Neural progenitor cell (in vitro differentiated cells): ENCODE results near the gene PHF14. TPM values are rescaled to one million over a fixed set of nuclear protein-coding genes. Genes with fewer than 3 reads are reported as not detected.

Experiments
- DNase-seq: peaks from one replicate; pipeline ENCODE4 v3.0.0-alpha.2; 2016; ENCODE audit warnings: low spot score
- H2AFZ ChIP-seq: fragments of 200-600 bp; sonication (generic); replicated peaks from 2 replicates; pipeline ENCODE4 v1.6.1; 2016; ENCODE audit warnings: antibody characterized with exemption
- H3F3A ChIP-seq: fragments of 200-600 bp; sonication (generic); 2 replicates; pipeline ENCODE4 v1.6.1; 2016; ENCODE audit warnings: antibody characterized with exemption, low read depth
- H3K27ac ChIP-seq: fragments of 200-600 bp; sonication (generic); 2 replicates; pipeline ENCODE4 v1.5.1; 2016; ENCODE audit warnings: mild to moderate bottlenecking
- H3K27me3 ChIP-seq: fragments of 200-600 bp; sonication (generic); 2 replicates; pipeline ENCODE4 v1.6.1; 2016; ENCODE audit warnings: mild to moderate bottlenecking, moderate library complexity
- H3K36me3 ChIP-seq: fragments of 200-600 bp; sonication (generic); 2 replicates; pipeline ENCODE4 v1.5.1; 2016
- H3K4me1 ChIP-seq: fragments of 200-600 bp; sonication (generic); 2 replicates; pipeline ENCODE4 v1.6.1; 2016; ENCODE audit warnings: mixed run types
- H3K4me2 ChIP-seq: fragments of 200-600 bp; sonication (generic); 2 replicates; pipeline ENCODE4 v1.6.1; 2016
- H3K4me3 ChIP-seq: fragments of 200-600 bp; sonication (generic); 2 replicates; pipeline ENCODE4 v1.5.1; 2016
- H3K79me2 ChIP-seq: fragments of 200-600 bp; sonication (generic); 2 replicates; pipeline ENCODE4 v1.6.1; 2016; ENCODE audit warnings: low read depth
- H3K9ac ChIP-seq: fragments of 200-600 bp; sonication (generic); 2 replicates; pipeline ENCODE4 v1.6.1; 2016
- H3K9me3 ChIP-seq: fragments of 200-600 bp; sonication (generic); 2 replicates; pipeline ENCODE4 v1.5.1; 2016; ENCODE audit warnings: low read depth
- H4K20me1 ChIP-seq: fragments of 200-600 bp; sonication (generic); 2 replicates; pipeline ENCODE4 v1.6.1; 2016; ENCODE audit warnings: low read depth
- H3K27ac Mint-ChIP-seq: 3 replicates; pipeline ENCODE4 v1.8.0; 2021; ENCODE audit warnings: mixed read lengths
- H3K27me3 Mint-ChIP-seq: 2 replicates; pipeline ENCODE4 v1.8.0; 2022; ENCODE audit warnings: low read depth, mild to moderate bottlenecking, inconsistent platforms, moderate library complexity, mixed read lengths; ENCODE audit not compliant: insufficient read depth
- H3K36me3 Mint-ChIP-seq: 3 replicates; pipeline ENCODE4 v1.8.0; 2021; ENCODE audit warnings: mixed read lengths
- H3K4me1 Mint-ChIP-seq: 3 replicates; pipeline ENCODE4 v1.8.0; 2021; ENCODE audit warnings: mixed read lengths
- H3K4me3 Mint-ChIP-seq: 3 replicates; pipeline ENCODE4 v1.8.0; 2021; ENCODE audit warnings: mild to moderate bottlenecking, moderate library complexity, mixed read lengths
- H3K9me3 Mint-ChIP-seq: 3 replicates; pipeline ENCODE4 v1.8.0; 2020; ENCODE audit warnings: mixed read lengths
- EZH2 ChIP-seq: fragments of 200-600 bp; sonication (generic); IDR thresholded peaks from 2 replicates; pipeline ENCODE4 v1.6.1; 2017; ENCODE audit warnings: antibody characterized with exemption, mild to moderate bottlenecking, moderate library complexity
- EZH2phosphoT487 ChIP-seq: fragments of 200-600 bp; sonication (generic); IDR thresholded peaks from 2 replicates; pipeline ENCODE4 v1.6.1; 2017; ENCODE audit warnings: antibody characterized with exemption
- total RNA-seq: library from RNA; depleted of rRNA; stranded (reverse); fragments of >200 nt; gene quantifications from 2 replicates; pipeline ENCODE4 v1.2.3, GENCODE V29; 2015; ENCODE audit warnings: low replicate concordance
- TF ChIP-seq, protein P1 (sequence below): fragments of 200-600 bp; sonication (generic); IDR thresholded peaks from 2 replicates; pipeline ENCODE4 v1.5.1; 2017; ENCODE audit warnings: antibody characterized with exemption, mild to moderate bottlenecking

Gene PHF14
- total RNA-seq, 1 donor from 2014 or later, result 80.4 TPM

DNA sequence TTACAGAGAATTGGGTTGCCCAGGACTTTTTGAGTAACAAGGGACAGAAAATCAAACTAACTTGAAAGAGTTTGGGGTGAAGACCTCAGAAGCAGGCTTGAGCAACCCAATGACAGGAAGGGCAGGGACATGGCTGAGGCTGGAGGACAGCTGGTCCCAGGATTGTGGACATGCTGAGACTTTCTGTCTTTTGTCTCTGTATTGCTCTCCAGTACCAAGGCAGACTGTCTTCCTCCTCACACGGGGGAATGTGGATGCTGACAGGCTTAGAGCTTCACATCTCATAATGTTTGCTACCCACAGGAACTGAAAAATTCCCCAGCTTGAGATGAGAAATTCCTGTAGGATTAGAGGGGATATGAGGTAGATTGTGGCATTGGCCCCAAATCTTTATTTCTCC lies 229.6 kb downstream of the PHF14 start:
- TF ChIP-seq EZH2phosphoT487 (no peak), EZH2 (no peak)
- TF ChIP-seq, protein P1, sequence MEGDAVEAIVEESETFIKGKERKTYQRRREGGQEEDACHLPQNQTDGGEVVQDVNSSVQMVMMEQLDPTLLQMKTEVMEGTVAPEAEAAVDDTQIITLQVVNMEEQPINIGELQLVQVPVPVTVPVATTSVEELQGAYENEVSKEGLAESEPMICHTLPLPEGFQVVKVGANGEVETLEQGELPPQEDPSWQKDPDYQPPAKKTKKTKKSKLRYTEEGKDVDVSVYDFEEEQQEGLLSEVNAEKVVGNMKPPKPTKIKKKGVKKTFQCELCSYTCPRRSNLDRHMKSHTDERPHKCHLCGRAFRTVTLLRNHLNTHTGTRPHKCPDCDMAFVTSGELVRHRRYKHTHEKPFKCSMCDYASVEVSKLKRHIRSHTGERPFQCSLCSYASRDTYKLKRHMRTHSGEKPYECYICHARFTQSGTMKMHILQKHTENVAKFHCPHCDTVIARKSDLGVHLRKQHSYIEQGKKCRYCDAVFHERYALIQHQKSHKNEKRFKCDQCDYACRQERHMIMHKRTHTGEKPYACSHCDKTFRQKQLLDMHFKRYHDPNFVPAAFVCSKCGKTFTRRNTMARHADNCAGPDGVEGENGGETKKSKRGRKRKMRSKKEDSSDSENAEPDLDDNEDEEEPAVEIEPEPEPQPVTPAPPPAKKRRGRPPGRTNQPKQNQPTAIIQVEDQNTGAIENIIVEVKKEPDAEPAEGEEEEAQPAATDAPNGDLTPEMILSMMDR, result no peak
- no peaks in the 10 kb centered on the region for H3K4me1 Mint-ChIP-seq
- no peak overlapping the region for H3K9ac ChIP-seq
- no peak overlapping the region for H3K4me2 ChIP-seq
- H4K20me1 ChIP-seq, result no peaks in the 10 kb centered on the region
- H3K79me2 ChIP-seq, result no peaks in the 10 kb centered on the region
- no peak for DNase-seq
- no peaks in the 10 kb centered on the region for H3K36me3 Mint-ChIP-seq
- no peaks in the 10 kb centered on the region for H3K4me1 ChIP-seq
- H3K9me3 Mint-ChIP-seq, result no peaks in the 10 kb centered on the region
- no peak overlapping the region for H2AFZ ChIP-seq
- no peak overlapping the region for H3K4me3 Mint-ChIP-seq
- no peaks in the 10 kb centered on the region for H3F3A ChIP-seq
- no peaks in the 10 kb centered on the region for H3K27me3 ChIP-seq
- no peaks in the 10 kb centered on the region for H3K36me3 ChIP-seq
- no peak overlapping the region for H3K27ac Mint-ChIP-seq
- no peak overlapping the region for H3K27ac ChIP-seq
- H3K27me3 Mint-ChIP-seq, result no peaks in the 10 kb centered on the region
- H3K9me3 ChIP-seq, result no peaks in the 10 kb centered on the region
- no peak overlapping the region for H3K4me3 ChIP-seq

DNA sequence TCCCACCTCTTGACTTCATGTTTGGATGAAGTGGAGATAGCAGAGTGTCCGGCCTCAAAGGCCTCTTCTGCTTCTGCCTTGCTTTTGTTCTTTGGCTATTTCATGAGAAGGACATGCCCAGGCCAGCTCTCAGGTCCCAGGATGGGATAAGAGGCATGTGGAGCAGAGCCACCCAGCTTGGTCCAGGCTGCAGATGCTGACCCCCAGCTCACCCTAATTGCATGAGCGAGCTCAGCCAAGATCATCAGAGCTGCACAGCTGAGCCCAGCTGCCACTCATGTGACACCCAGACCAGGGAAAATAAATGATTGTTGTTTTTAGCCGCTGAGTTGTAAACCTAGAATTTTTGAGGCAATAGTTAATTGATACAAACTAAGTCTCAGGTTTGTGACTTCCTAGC lies 230.0 kb downstream of the PHF14 start:
- H4K20me1 ChIP-seq, result no peaks in the 10 kb centered on the region
- H3K4me1 Mint-ChIP-seq, result no peaks in the 10 kb centered on the region
- no peaks in the 10 kb centered on the region for H3K9me3 Mint-ChIP-seq

DNA sequence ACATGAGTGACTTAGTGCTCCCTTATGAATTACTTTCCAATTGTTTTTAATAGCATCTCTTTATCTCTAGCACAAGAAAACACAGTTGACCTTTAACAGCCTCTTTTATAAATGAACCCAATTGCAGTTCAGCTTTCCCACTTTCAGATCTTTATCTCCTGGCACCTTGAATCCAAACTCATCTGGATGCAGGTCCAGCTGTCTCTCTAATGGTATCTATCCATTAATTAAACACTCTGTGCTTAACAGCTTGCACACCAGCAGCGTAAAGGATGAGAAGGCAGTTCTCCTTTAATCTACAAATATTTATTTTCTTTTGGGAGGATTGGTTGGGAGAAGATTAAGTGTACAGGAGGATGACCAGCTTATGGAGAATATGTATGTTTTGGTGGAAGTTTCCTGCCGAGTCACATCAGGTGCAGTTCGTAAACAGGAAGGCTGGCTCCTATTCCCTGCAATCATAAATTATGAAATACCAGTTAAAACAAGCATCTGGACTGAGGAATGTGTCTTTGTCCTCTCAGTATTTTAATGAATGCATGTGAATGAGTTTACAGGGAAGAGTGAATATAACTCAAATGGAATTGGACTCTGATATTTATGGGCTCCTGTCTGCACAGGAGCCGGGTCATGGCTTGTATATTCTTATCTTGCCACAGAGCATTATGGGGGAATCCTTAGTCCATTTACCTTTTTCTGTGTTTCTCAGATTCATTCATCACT lies 232.7 kb downstream of the PHF14 start:
- H3K9me3 Mint-ChIP-seq, result no peaks in the 10 kb centered on the region
- no peak overlapping the region for H3K4me3 Mint-ChIP-seq
- no peaks in the 10 kb centered on the region for H3K4me1 ChIP-seq
- H3K9ac ChIP-seq, result no peak overlapping the region
- no peaks in the 10 kb centered on the region for H3K27me3 Mint-ChIP-seq
- H3K36me3 Mint-ChIP-seq, result no peaks in the 10 kb centered on the region
- TF ChIP-seq, protein P1, result no peak
- TF ChIP-seq EZH2, result no peak
- H3K79me2 ChIP-seq, result no peaks in the 10 kb centered on the region
- H3K27ac ChIP-seq, result no peak overlapping the region
- no peaks in the 10 kb centered on the region for H4K20me1 ChIP-seq
- no peaks in the 10 kb centered on the region for H3K4me1 Mint-ChIP-seq
- no peak overlapping the region for H3K4me3 ChIP-seq
- no peaks in the 10 kb centered on the region for H3K27me3 ChIP-seq
- DNase-seq, result no peak
- H3K9me3 ChIP-seq, result no peaks in the 10 kb centered on the region
- H3K4me2 ChIP-seq, result no peak overlapping the region
- no peaks in the 10 kb centered on the region for H3K36me3 ChIP-seq
- H3K27ac Mint-ChIP-seq, result no peak overlapping the region
- H3F3A ChIP-seq, result no peaks in the 10 kb centered on the region
- H2AFZ ChIP-seq, result no peak overlapping the region

More for the DNA sequence above, 230.0 kb downstream of the PHF14 start:
- Histone ChIP-seq H3F3A (no peaks in the 10 kb centered on the region), H3K4me1 (no peaks in the 10 kb centered on the region), H3K79me2 (no peaks in the 10 kb centered on the region), H2AFZ (no peak overlapping the region), H3K9me3 (no peaks in the 10 kb centered on the region), H3K27me3 (no peaks in the 10 kb centered on the region), H3K36me3 (no peaks in the 10 kb centered on the region), H3K27ac (no peak overlapping the region), H3K4me3 (no peak overlapping the region), H3K4me2 (no peak overlapping the region), H3K9ac (no peak overlapping the region)
- H3K4me3 Mint-ChIP-seq, result no peak overlapping the region
- TF ChIP-seq, protein P1, result no peak
- TF ChIP-seq EZH2 (no peak), EZH2phosphoT487 (no peak)
- no peak for DNase-seq
- no peak overlapping the region for H3K27ac Mint-ChIP-seq
- no peaks in the 10 kb centered on the region for H3K27me3 Mint-ChIP-seq
- no peaks in the 10 kb centered on the region for H3K36me3 Mint-ChIP-seq
